Activated naive CD4-positive, alpha-beta T cell treated with Interleukin-2 at 50 U/mL for 16 hours (primary cell): Measurements from ENCODE around the gene CXCL16.

ENCODE experiments used
- DNase-seq: peaks from one replicate; pipeline ENCODE4 v3.0.0-alpha.2; 2020

The CXCL16 gene

DNA sequence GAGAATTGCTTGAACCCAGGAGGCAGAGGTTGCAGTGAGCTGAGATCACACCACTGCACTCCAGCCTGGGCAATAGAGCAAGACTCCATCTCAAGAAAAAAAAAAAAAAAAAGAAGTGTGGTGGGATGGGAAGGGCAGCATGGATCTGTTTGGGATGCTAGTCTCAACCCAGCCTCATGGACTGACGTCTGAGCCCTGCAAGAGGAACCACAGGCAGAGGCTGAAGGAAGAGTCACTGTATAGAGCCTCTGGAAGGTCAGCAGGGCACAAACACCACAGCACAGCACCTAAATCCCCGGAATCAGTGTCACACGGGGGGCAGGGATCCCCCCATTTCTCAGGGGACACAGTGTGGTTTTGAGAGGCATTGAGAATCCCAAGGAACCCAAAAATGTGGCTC lies 10.9 kb upstream of the CXCL16 start:
- no peak for DNase-seq

DNA sequence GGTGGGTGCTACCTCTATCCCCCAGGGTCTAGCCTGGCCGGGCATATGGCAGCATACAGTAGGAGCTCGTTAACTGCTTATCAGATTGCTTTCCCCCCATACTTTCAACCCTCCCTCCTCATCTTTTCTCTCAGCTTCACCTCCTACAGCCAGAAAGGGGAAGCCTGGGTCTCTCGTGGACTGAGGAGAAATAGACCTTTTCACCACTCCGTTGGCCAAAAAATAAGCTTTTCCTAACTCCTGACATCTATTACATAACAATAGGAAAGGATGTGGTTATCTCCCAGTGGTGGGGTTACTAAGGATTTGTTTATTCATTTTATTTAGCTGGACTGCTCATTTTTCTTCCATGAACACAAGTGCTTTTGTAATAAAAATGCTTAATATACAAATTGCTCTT lies 9.0 kb upstream of the CXCL16 start:
- no peak for DNase-seq

DNA sequence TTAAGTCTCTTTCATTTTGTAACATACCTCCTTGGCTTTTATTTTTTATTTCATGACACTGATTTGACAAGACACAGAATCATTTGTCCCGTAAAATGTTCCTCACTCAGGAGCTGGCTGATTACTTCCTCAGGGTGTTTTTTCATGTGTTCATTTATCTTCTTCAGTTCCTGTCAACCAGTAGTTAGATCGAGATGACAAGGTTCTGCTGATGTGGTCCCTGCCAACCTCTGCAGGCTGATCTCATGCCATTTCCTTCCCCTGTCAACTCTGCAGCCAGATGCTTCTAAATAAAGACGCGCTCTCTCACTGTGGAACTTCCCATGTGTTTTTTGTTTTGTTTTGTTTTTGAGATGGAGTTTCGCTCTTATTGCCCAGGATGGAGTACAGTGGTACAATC lies 8.1 kb upstream of the CXCL16 start:
- DNase-seq: no peak

DNA sequence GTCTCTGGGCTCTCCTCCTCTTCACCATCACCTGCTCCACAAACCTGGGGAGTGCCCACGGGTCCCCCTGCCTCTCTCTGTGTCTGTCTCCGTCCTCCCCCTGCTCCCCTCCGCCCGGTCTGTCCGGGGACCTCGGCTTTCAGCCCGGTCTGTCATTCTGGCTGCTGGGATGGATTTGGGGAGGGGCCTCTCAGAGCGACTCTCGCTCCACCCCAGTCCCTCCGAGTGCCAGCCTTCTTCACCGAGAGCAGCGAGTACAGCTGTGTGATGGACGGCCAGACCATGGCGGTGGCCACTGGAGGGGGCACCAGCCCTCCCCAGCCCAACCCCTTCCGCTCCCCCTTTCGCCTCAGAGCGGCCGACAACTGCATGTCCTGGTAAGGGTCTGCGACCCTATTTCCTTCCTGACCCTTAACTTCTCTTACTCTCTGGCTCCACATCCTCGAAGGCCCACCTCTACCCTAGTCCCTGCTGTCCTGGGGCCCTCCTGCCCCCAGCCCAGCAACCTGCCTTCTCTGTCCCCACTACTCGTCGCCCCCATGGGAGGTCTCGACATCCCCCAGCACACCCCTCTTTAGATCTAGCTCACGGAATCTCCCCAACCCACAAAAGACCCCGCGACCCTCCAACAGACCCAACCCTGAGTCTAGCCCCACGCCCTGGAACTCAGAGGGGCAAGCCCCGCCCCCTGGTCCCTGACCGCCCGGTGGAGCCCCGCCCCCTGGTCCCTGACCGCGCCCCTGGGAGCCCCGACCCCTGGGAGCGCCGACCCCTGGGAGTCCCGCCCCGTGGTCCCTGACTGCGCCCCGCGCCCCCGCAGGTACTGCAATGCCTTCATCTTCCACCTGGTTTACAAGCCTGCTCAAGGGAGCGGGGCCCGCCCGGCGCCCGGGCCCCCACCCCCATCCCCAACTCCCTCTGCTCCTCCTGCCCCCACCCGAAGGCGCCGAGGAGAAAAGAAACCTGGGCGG lies 5.6 kb upstream of the CXCL16 start:
- DNase-seq: no peak

DNA sequence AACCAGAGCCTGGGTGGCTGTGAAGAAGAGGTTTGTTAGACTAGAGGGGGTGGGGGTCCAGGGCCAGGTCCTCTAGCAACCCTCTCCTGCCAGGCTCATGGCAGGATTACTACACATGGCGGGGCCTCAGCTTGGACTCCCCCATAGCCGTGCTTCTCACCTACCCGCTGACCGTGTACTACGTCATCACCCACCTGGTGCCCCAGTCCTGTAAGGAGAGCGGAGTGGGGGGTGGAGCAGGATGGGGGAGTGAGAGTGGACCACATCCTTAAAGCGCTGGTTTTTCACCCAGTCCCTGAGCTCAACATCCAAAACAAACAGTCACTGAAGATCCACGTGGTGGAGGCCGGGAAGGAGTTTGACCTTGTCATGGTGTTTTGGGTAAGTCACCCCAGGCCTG lies 4.2 kb upstream of the CXCL16 start:
- no peak for DNase-seq

DNA sequence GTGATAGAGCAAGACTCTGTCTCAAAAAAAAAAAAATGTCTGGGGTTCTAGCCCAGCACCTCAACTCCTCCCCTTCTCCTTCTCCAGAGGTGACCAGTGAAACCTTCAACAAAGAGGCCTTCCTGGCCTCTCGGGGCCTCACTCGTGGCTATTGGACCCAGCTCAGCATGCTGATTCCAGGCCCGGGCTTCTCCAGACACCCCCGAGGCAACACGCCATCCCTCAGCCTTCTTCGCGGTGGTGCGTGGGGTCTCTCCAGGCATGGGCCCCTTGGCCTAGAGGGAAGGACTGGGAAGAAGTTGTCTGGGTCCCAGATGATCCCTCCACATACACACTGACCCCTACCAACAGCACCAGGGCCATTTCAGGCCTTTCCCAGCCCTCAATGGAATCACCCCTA lies 3.5 kb upstream of the CXCL16 start:
- DNase-seq: no peak

DNA sequence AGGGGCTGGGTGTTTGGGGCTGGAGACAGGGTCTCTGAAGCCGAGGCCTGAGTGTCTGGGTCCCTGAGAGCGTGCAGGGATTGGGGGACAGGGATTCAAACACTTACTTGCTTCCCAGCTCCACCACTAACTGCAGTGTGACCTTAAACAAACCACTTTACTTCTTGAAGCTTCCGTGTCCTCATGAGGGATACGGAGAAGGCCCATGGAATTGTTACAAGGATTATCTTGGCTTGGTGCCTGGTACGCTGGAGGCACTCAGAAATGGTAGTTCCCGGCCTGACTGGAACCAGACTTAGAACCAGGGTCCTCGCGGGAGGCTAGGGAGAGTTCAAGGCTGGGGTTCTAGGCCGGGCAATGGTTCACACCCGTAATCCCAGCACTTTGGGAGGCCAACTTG lies 2.9 kb upstream of the CXCL16 start:
- no peak for DNase-seq

DNA sequence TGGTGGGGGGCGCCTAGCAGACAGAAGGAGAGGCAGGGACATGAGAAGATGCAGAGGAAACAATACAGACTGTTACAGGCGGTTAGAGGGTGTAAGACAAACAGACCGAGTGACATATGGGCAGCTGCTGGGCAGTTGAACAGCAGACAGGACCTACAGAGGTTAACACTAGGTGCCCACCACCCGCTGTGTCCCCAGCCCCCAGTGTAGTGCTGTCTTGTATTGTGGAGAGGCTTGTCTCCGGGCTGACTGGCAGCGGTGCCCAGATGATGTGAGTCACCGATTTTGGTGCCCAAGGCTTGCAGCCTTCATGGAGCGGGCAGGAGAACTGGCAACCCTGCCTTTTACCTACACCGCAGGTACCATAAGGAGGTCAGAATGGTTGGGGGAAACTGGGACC lies 2.4 kb upstream of the CXCL16 start:
- no peak for DNase-seq

DNA sequence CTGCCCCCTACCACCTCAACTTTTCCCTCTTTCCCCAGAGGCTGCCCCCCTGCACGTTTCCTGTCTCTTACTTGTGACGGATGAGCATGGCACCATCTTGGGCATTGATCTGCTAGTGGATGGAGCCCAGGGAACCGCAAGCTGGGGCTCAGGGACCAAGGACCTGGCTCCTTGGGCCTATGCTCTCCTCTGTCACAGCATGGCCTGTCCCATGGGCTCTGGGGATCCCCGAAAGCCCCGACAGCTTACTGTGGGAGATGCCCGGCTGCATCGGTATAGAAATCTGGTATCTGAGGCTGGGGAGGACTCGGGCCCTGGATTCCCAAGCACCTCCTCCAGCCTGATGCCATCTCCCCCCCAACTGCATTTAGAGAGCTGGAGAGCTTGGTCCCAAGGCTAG lies 1.8 kb upstream of the CXCL16 start:
- no peak for DNase-seq

DNA sequence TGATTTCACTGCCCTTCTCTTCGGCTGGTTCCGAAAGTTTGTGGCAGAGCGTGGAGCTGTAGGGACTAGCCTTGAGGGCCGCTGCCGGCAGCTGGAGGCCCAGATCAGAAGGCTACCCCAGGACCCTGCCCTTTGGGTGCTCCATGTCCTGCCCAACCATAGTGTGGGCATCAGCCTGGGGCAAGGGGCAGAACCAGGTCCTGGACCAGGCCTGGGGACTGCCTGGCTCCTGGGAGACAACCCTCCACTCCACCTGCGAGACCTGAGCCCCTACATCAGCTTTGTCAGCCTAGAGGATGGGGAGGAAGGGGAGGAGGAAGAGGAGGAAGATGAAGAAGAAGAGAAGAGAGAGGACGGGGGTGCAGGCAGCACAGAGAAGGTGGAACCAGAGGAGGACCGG lies 856 bp upstream of the CXCL16 start:
- DNase-seq: no peak

DNA sequence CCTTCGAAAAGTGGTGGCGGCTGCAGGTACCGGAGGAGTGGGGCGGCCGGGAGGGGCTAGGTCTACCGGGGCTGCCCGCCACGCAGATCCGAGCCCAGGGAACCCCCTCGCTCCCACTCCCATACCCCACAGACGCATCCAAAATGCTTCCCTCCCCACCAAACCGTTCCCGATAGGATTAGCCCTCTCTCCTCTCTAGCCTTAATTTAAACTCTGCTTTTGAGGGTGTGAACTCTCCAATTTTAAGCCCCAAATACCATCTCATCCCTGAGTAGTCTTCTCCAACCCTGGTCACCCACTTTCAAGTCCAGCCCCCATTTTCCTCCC lies 260 bp upstream of the CXCL16 start:
- no peak for DNase-seq

DNA sequence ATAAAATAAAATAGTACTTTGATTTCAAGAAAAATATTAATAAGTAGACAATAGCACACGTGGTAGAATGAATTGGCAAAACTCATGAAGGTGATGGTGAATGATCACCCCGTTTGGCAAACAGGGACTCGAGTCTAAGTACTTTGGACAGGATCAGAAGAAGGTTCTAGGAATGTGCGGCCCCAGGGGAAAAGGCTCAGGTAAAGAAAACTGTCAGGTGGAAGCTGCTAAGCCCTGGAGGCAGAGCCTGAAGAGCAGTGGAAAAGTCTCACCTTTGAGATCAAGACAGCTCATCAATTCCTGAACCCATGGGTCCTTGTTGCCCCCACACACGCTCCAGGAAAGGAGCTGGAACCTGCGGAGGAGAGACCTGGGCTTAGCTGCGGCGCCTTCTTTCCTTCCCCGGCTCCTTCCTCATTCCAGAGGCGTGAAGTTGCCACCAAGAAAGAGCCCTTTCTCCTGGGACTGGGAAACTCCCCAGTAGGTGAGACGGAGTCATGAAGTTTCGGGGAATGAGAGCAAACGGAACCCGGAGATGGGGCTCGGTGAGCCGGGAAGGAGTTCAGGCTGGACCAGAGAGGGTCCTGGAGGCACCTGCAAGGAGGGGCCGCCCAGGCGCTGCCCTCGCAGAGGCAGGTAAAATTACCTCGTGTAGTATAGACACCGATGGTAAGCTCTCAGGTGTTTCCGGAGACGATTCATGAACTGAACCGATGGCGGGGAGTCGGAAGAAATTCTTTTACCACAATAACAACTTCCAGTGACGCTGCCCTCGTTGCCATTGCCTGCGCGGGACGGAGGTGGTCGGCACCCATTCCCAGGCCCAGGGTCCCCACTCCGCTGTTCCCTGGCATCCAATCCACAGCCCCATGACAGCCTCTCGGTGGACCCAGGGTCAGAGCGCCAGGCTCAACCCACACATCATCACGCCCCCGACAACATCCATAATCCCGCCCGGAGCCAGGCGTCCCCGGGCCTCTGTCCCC lies 1.3 kb downstream of the CXCL16 start:
- no peak for DNase-seq

DNA sequence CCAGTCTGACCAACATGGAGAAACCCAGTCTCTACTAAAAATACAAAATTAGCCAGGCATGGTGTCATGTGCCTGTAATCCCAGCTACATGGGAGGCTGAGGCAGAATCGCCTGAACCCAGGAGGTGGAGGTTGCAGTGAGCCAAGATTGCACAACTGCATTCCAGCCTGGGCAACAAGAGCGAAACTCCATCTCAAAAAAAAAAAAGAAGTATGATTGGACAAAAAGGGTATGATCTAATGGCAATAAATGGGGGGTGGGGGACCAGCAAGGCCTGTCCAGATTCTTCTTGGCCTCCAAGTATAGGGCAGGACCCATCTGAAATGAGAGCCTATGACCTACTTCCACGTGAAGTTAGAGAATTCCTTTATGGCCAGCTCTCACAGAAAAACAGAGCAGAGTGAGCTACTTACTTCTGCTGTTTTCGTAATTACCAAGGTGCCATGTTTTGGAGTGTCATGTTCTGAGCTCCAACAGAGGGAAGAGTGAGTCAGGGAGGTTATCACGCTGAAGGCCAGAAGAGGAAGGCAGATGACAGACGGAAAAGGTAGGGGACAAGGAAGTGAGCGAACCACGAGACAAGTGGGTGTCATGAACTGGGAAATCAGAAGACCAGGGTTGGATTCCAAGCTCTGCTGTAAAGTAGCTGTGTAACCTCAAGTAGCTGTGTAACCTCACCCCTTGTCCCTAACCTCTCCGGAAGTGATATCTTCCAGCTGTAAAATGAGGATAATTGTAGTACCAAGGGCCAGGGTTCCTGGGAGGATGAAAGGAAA lies 3.7 kb downstream of the CXCL16 start:
- DNase-seq: no peak

DNA sequence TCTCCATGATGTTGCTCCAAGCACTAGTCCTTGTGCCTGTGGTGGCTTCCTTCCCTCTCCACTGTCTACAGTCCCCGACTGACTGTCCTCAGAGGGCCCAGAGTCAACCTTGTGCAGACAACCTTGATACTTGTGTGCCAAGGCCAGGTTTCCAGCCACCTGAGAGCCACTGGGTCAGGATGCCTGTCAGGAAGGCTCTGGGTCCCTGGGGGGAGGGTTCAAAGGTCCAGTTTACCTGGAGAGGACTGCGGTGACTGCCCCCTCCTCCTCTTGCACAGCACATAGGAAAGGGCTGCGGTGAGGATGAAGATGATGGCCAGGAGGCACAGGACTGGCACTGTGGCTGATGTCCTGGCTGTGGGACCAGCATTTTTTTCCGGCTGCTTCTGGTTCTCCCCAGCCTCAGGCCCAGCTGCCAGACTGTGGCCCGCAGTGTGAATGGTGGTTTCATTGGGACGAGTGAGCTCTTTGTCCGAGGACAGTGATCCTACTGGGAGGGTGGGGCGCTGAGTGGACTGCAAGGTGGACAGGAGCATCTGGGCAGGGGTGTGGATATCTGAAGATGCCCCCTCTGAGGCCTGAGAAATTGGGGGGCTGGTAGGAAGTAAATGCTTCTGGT lies 4.8 kb downstream of the CXCL16 start:
- DNase-seq: no peak

DNA sequence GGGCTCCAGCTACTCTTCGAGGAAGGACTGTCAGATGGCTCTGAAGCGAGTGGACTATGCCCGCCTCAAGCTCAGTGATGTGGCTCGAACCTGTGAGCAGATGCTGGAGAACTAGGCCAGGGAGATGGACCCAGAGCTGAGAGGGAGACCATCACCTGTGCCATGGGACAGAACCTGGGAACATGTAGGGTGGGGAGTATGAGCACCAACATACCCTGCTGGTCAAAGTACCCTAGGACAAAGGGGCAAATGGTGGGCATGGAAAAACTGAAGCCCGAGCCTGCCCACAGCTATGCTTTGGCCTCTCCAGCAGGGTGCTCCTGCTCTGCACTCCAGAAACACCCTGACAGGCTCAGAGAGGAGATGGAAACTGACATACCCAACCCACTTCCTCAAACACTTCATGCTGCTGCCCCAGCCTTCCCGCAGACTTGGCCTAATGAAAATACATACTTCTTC lies 6.6 kb downstream of the CXCL16 start:
- no peak for DNase-seq

DNA sequence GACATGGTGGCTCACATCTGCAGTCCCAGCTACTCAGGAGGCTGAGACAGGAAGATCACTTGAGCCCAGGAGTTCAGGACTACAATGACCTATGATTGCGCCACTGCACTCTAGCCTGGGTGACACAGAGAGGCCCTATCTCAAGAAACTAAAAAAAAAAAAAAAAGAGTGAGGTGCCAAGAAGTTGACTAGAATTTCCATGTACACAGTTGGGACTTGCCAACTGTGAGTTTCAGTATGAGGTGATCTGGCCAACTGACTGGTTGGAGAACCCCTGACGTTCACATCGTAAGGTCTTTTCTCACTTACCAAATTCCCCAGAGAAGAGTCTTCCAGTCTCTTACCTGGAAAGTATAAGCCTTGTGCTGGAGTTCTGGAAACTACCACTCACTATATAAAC lies 11.6 kb downstream of the CXCL16 start:
- no peak for DNase-seq

DNA sequence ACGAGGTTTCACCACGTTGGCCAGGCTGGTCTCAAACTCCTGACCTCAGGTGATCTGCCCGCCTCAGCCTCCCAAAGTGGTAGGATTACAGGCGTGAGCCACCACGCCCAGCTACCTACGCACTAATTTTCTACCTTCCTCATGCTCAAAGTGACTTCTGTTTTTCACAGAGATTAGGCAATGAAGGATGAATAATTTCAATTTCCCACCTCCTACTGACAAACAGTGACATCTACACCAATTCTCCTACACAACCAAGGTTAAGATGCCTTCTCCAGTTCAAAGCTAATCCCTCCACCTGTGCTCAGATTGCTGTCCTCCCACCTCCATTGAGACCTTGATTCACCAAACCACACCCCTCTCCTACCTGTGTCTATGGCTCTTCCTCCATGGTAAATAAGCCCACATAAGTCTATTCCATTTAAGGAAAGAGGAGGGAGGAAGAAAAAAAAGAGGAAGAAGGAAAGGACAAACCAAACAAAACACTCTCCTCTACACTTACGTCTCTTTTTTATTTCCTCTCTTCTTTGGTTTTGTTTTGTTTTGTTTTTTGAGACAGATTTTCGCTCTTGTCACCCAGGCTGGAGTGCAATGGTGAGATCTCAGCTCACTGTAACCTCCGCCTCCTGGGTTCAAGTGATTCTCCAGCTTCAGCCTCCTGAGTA lies 13.9 kb downstream of the CXCL16 start:
- no peak for DNase-seq

DNA sequence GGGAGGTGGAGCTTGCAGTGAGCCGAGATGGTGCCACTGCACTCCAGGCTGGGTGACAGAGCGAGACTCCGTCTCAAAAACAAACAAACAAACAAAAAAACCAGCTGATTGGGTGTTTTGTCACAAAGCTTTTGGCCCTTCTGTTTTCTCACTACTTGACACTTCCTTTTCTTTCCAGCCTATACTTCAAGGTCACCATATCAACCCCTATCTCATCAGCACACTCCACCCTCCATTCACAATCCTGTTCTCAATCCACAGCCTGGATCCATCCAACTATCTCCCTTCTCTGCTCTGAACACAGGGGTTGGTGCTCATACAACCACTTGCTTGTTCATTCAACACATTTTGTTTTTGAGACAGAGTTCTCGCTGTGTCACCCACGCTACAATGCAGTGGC lies 15.1 kb downstream of the CXCL16 start:
- no peak for DNase-seq

DNA sequence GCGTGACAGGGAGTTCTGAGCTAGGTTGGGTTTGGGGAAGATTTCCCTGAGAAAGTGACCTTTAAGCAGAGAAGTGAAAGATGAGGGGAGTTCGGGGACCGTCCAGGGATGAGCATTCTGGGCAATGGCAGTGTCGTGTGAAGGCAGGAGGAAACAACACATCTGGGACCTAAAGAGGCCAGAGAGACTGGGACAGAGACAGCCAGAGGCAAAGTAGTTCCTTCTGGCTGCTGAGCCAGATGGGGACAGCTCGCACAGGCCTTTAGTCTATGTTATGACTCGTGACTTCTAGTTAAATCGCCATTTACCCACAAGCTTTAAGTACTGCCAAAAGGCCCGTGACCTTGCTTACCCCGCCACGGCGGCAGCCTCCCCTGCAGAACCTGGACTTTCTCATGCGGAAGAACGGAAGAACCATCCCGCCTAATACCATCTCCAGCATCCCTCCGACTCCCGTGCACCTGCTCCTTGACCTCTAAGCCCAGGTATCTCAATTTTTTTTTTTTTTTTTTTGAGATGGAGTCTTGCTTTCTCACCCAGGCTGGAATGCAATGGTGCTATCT lies 17.0 kb downstream of the CXCL16 start:
- DNase-seq: no peak

DNA sequence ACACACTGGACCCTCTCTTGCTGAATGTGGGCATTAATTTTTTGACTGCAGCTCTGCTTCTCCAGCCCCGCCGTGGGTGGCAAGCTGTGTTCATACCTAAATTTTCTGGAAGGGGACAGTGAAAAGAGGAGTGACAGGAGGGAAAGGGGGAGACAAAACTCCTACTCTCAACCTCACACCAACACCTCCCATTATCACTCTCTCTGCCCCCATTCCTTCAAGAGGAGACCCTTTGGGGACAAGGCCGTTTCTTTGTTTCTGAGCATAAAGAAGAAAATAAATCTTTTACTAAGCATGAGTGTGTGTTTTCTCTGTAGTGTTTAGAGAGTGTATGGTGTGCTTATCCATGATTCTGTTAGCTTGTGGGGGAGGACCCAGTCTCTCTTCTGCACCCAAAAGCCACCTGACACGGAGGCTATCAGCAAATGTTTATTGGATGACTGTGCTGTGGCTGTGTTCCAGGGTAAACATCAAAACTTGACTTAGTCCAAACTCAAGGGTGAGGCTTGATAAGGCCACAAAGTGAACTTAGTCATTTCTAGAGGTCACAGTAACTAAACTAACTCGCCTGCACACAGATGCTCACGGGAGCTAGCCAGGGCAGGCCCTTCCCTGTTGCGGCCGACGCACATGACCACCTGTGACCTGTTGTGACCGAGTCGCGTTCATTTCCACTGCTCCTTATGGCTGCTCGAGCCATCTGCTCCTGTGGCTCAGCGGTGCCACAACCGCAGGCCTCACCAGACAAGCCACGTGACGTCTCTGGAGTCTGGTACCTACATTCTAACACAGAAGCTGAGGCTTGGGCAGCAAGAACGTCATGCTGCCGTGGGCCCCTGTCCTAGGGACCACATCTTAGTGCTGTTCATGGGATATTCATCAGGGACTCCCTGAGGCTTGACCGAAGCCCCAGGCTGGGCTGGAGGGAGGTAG lies 18.3 kb downstream of the CXCL16 start:
- DNase-seq: no peak

DNA sequence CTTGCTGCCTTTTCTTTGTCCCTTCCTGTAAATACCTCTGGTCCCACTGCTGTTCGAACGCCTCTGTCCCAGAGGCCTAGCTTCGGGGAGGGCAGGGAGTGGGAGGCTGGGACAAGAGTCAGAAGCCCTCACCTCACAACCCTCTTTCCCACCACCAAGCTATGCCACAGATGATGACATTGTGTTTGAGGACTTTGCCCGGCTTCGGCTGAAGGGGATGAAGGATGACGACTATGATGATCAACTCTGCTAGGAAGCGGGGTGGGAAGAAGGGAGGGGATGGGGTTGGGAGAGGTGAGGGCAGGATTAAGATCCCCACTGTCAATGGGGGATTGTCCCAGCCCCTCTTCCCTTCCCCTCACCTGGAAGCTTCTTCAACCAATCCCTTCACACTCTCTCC lies 18.9 kb downstream of the CXCL16 start:
- DNase-seq: no peak
